GM23248 (cell line): Measurements from ENCODE around the gene SLC10A3.

Experiments used
- EZH2 ChIP-seq: fragments of 200-600 bp; sonication (generic); IDR thresholded peaks from 2 replicates; pipeline ENCODE4 v1.6.1; 2018; ENCODE audit warnings: antibody characterized with exemption, mild to moderate bottlenecking; ENCODE audit not compliant: insufficient read depth, poor library complexity, severe bottlenecking
- EZH2phosphoT487 ChIP-seq: fragments of 200-600 bp; sonication (generic); IDR thresholded peaks from 2 replicates; pipeline ENCODE4 v1.6.1; 2018; ENCODE audit warnings: antibody characterized with exemption, moderate library complexity, mild to moderate bottlenecking, low read depth; ENCODE audit not compliant: insufficient read depth

DNA sequence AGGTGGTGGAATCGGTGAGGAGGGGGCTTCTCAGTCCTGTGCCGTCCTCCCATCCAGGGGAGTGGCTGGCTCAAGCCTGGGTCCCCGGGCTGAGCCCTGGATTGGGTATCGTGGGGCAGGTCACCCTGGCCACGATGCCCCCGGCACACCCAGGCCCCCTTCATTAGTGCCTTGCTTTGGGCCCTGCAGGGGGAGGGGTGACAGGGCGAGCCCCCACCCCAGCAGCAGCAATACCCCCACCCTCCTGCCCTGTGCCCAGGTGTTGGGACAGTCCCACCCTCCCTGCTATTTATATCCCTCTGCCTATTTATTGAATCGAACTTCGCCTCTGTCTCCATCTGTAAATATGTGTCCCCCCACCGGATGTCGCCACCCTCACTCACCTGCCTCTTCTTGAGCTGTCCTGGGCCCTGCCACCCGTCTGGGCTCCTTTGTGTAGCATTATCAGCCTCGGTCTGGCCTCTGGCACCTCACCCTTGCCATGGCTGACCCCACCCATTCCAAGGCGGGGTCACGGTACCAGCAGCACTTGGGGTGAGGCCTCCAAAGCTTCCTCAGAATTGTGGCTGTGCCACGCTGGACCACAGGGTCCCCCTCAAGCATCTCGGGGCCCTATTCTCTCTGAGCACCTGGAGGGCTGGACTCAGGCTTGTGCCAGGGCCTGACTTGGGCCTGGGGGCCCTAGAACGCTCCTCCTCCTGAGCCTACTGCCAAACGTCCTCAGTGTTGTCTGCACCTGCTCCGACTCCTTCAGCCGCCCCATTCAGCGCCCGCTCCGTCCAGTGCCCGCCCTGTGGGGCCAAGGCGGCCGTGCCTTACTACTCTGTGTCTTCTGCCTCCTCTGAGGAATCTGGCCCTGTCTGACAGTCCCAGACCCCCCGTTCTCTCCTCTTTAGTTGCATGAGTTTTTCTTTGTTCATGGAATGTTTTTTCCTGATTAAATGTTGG is 17.5 kb downstream of the SLC10A3 start:
- TF ChIP-seq EZH2 (no peak), EZH2phosphoT487 (no peak)
